ENCODE measurements around the gene NFS1. TPM values are rescaled to one million over a fixed set of nuclear protein-coding genes. Genes with fewer than 3 reads are reported as not detected.

The NFS1 gene
- total RNA-seq, 1 experiment from 2014 or later = 69.8 TPM

- POLR2A ChIA-PET = interaction anchor here (0.5 to 1.3 kb wide), 8 partner anchors 9 to 347 kb away, joined by 3 to 6 read pairs (median 4); partner anchors contain the start of genes ERGIC3, PHF20 and SCAND1
- CTCF ChIA-PET = interaction anchor here (0.5 to 0.8 kb wide), 3 partner anchors 9 to 145 kb away, joined by 3 read pairs; partner anchors contain the start of genes NFS1 and ROMO1
- no peak overlapping the region; the same call in 1 of the 2 replicates for H3K4me3 ChIP-seq (ENCODE audit: low read depth, low read length)
- peak overlapping the region; percentile 96 for H3K27ac Mint-ChIP-seq (ENCODE audit: unreplicated experiment)
- no peaks in the 10 kb centered on the region for H3K9me3 ChIP-seq
- H3K4me3 Mint-ChIP-seq (ENCODE audit: unreplicated experiment) = peak overlapping the region; percentile 80
- peaks cover 21% of the 10 kb centered on the region for H3K36me3 ChIP-seq (ENCODE audit: control insufficient read depth, insufficient read depth, low read length)
- peaks cover 44% of the 10 kb centered on the region for H3K4me1 ChIP-seq
- no TSS peak for BruUV-seq (replicated peaks)
- no peaks in the 10 kb centered on the region for H3K27me3 Mint-ChIP-seq (ENCODE audit: insufficient read depth, unreplicated experiment)
- no peaks in the 10 kb centered on the region for H3K9me3 Mint-ChIP-seq (ENCODE audit: unreplicated experiment)
- H3K4me1 Mint-ChIP-seq (ENCODE audit: low read depth, unreplicated experiment) = peaks cover 36% of the 10 kb centered on the region
- H3K27me3 ChIP-seq (replicated peaks; ENCODE audit: control insufficient read depth, insufficient read depth, low read length) = no peaks in the 10 kb centered on the region
- intact Hi-C loops (cut with micrococcal nuclease; ENCODE audit: unreplicated experiment) = loop anchor here (1.0 to 5.0 kb wide), 3 partner anchors 8 to 348 kb away; partner anchors contain the start of gene SCAND1
- peak; percentile 33 for TF ChIP-seq CTCF (IDR thresholded peaks at IDR 0.05; ENCODE audit: insufficient read depth in 1 of 2, low read depth in 1 of 2, low read length in 1 of 2, severe bottlenecking in 1 of 2, unreplicated experiment in 1 of 2)
- peaks cover 87% of the 10 kb centered on the region for H3K36me3 Mint-ChIP-seq (ENCODE audit: insufficient read depth, unreplicated experiment)
- peak in 1 of 2 experiments; percentile 29 for DNase-seq
Measured at GRCh38 chr20:35739294-35740163, 40.4 kb upstream of the NFS1 start.

- H3K27me3 Mint-ChIP-seq (ENCODE audit: insufficient read depth, unreplicated experiment) = no peaks in the 10 kb centered on the region
- Histone ChIP-seq H3K9me3 (no peaks in the 10 kb centered on the region), H3K36me3 (ENCODE audit: control insufficient read depth, insufficient read depth, low read length) (peaks cover 22% of the 10 kb centered on the region), H3K4me1 (peaks cover 48% of the 10 kb centered on the region), H3K27me3 (replicated peaks; ENCODE audit: control insufficient read depth, insufficient read depth, low read length) (no peaks in the 10 kb centered on the region), H3K4me3 (ENCODE audit: low read depth, low read length) (no peak overlapping the region)
- H3K36me3 Mint-ChIP-seq (ENCODE audit: insufficient read depth, unreplicated experiment) = peaks cover 97% of the 10 kb centered on the region
- no peaks in the 10 kb centered on the region for H3K9me3 Mint-ChIP-seq (ENCODE audit: unreplicated experiment)
- H3K4me3 Mint-ChIP-seq (ENCODE audit: unreplicated experiment) = peak overlapping the region; percentile 45
- DNase-seq = no peak
- H3K4me1 Mint-ChIP-seq (ENCODE audit: low read depth, unreplicated experiment) = peaks cover 40% of the 10 kb centered on the region
- intact Hi-C loops (cut with micrococcal nuclease; ENCODE audit: unreplicated experiment) = no loop called here
- POLR2A ChIA-PET = interaction anchor here (0.5 to 1.2 kb wide), 3 partner anchors 8 to 348 kb away, joined by 4 to 6 read pairs (median 5); partner anchors contain the start of gene ERGIC3
- CTCF ChIA-PET = no interaction called here
- TF ChIP-seq CTCF (IDR thresholded peaks at IDR 0.05; ENCODE audit: insufficient read depth in 1 of 2, low read depth in 1 of 2, low read length in 1 of 2, severe bottlenecking in 1 of 2, unreplicated experiment in 1 of 2) = no peak
- peak overlapping the region; percentile 65 for H3K27ac Mint-ChIP-seq (ENCODE audit: unreplicated experiment)
- no TSS peak for BruUV-seq (replicated peaks)
Measured at GRCh38 chr20:35738410-35739179, 39.4 kb upstream of the NFS1 start.

GRCh38 chr20:35737865-35738333, 38.7 kb upstream of the NFS1 start:
- intact Hi-C loops (cut with micrococcal nuclease; ENCODE audit: unreplicated experiment) = no loop called here
- H3K9me3 ChIP-seq = no peaks in the 10 kb centered on the region
- Mint-ChIP-seq H3K4me1 (ENCODE audit: low read depth, unreplicated experiment) (peaks cover 36% of the 10 kb centered on the region), H3K27me3 (ENCODE audit: insufficient read depth, unreplicated experiment) (no peaks in the 10 kb centered on the region), H3K4me3 (ENCODE audit: unreplicated experiment) (peak overlapping the region; percentile 45), H3K27ac (ENCODE audit: unreplicated experiment) (peak overlapping the region; percentile 65), H3K36me3 (ENCODE audit: insufficient read depth, unreplicated experiment) (peaks cover 100% of the 10 kb centered on the region), H3K9me3 (ENCODE audit: unreplicated experiment) (no peaks in the 10 kb centered on the region)
- no peaks in the 10 kb centered on the region for H3K27me3 ChIP-seq (replicated peaks; ENCODE audit: control insufficient read depth, insufficient read depth, low read length)
- DNase-seq = no peak
- CTCF ChIA-PET = interaction anchor here (0.7 kb wide), 1 partner anchor 35 kb away, joined by 3 read pairs; no protein-coding TSS in a partner anchor
- H3K36me3 ChIP-seq (ENCODE audit: control insufficient read depth, insufficient read depth, low read length) = peaks cover 27% of the 10 kb centered on the region
- no peak for TF ChIP-seq CTCF (IDR thresholded peaks at IDR 0.05; ENCODE audit: insufficient read depth in 1 of 2, low read depth in 1 of 2, low read length in 1 of 2, severe bottlenecking in 1 of 2, unreplicated experiment in 1 of 2)
- POLR2A ChIA-PET = no interaction called here
- BruUV-seq (replicated peaks) = no TSS peak
- H3K4me3 ChIP-seq (ENCODE audit: low read depth, low read length) = no peak overlapping the region
- peaks cover 45% of the 10 kb centered on the region for H3K4me1 ChIP-seq
